ENCODE results near the gene IQCF2.

IQCF2 gene

DNA sequence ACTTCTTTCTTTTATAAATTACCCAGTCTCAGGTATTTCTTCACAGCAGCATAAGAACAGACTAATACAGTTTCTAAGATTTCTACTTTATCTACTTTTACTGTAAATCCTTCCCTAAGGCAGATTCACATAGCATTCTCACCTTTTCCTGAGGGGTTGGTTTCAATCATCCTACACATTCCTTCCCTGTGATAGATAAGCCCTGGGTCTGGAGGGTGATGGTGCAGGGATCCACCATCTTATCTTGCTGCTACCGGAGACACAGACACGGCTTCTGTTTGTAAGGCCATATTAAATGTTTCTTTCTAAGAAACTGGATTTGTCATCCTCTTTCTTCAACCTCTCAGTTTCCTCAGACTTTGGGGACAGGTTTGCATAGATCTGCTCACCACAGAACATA is 7.9 kb downstream of the IQCF2 start:
- TF ChIP-seq, protein P1, sequence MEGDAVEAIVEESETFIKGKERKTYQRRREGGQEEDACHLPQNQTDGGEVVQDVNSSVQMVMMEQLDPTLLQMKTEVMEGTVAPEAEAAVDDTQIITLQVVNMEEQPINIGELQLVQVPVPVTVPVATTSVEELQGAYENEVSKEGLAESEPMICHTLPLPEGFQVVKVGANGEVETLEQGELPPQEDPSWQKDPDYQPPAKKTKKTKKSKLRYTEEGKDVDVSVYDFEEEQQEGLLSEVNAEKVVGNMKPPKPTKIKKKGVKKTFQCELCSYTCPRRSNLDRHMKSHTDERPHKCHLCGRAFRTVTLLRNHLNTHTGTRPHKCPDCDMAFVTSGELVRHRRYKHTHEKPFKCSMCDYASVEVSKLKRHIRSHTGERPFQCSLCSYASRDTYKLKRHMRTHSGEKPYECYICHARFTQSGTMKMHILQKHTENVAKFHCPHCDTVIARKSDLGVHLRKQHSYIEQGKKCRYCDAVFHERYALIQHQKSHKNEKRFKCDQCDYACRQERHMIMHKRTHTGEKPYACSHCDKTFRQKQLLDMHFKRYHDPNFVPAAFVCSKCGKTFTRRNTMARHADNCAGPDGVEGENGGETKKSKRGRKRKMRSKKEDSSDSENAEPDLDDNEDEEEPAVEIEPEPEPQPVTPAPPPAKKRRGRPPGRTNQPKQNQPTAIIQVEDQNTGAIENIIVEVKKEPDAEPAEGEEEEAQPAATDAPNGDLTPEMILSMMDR (IDR thresholded peaks at IDR 0.05; ENCODE audit: extremely low read depth, missing control alignments): no peak
- no peak for DNase-seq (ENCODE audit: low spot score)

DNA sequence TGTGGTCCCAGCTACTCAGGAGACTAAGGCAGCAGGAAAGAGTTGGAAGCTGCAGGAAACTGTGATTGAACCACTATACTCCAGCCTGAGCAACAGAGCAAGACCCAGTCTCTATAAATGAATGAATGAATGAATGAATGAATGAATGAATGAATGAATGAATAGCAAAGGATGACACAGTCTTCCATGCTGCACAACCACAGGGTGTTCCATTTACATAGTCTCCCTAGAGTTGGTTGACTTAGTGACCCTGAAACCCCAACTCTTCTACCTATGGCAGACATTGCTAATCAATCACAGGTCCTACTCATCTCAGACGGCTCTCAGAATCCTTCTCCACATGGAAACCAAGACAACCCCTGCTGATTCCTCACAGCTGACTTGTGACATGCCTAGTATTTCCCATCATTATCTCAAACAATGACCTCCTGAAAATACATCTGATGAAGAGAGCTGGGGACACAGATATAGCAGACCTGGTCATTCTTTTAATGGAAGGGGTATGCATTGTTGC is 11.9 kb downstream of the IQCF2 start:
- TF ChIP-seq, protein P1 (IDR thresholded peaks at IDR 0.05; ENCODE audit: extremely low read depth, missing control alignments): no peak

DNA sequence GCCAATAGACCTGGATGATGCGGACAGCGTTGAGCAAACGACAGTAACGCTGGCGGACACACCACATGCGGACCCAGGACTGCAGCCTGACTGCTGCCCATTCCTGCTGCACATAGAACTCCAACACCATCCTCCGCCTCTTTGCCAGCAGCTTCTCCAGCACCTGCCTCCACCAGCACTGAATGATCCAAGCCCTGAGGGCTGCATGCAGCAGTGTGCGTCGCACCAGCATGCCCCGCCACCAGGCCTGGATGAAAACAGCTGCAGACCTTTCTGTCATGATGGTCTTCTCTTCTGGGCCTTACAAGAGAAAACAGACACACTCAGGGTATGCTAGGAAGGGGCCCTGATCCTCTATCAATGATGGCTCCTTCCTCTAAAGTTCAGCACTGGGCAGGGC is 12.5 kb downstream of the IQCF2 start:
- TF ChIP-seq, protein P1 (IDR thresholded peaks at IDR 0.05; ENCODE audit: extremely low read depth, missing control alignments): no peak

More for the DNA sequence above, 11.9 kb downstream of the IQCF2 start:
- DNase-seq (ENCODE audit: low spot score): no peak

DNA sequence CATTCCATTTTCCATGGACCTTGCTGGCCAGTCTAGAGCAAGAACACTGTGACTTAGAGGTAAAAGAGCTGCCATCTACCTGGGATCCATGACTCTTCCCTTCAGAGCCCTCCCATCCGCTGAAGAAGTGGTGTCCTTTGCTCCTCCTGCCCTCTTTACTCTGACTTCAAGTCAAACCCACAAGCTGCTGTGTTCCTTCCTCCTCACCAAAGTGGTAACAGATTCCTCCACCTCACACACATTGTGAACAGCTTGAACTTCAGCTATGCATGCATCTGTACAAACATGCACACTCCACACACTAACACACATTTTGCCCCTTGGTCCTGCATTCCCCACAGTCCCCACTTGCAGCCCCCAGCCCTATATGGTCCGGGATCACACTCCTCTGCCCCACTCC is 13.0 kb downstream of the IQCF2 start:
- TF ChIP-seq, protein P1 (IDR thresholded peaks at IDR 0.05; ENCODE audit: extremely low read depth, missing control alignments): no peak
- no peak for DNase-seq (ENCODE audit: low spot score)

More for the DNA sequence above, 12.5 kb downstream of the IQCF2 start:
- no peak for DNase-seq (ENCODE audit: low spot score)

DNA sequence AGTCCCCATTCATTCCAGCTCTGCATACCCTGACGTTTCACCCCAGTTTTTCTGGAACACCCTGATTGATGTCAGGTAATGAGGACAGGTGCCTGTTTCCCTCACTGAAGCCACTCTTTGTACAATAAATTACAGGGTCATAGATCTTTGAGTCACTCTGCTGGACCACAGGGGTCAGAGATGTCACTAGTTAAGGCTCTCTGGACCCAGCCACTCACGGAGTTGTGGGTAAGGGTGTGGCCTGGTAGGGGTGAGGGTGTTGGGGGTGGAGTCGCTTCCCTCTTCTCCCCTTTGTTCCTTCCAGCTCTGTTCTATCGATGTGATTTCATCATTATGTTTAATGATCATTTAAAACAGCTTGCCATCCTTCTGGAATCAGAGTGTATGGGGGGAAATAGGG is 13.5 kb downstream of the IQCF2 start:
- TF ChIP-seq, protein P1 (IDR thresholded peaks at IDR 0.05; ENCODE audit: extremely low read depth, missing control alignments): no peak
- DNase-seq (ENCODE audit: low spot score): no peak

DNA sequence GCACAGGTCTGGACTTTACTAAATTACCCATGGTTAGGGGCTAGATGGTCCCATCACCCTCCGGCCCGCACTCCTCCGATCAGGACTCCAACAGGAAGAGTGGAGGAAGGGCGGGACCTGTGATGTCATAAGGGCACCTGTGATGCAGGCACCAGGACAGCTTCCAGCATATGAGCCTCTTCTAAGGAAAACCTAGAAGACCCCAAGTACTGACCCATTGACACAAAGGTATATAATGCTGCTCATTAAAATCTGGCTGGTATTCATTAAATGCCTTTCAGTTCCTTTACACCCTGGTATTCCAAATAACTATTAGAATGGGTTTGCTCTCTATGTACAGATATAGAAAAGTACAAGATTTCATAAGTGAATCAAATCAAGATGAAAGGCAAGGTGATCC is 14.1 kb downstream of the IQCF2 start, which contains the start of gene IQCF5:
Gene IQCF5, minus strand, starts transcription at position 101 of the 400 bp plus-strand sequence. Its CDS starts 70 bp downstream, at position 31.
- TF ChIP-seq, protein P1 (IDR thresholded peaks at IDR 0.05; ENCODE audit: extremely low read depth, missing control alignments): no peak

DNA sequence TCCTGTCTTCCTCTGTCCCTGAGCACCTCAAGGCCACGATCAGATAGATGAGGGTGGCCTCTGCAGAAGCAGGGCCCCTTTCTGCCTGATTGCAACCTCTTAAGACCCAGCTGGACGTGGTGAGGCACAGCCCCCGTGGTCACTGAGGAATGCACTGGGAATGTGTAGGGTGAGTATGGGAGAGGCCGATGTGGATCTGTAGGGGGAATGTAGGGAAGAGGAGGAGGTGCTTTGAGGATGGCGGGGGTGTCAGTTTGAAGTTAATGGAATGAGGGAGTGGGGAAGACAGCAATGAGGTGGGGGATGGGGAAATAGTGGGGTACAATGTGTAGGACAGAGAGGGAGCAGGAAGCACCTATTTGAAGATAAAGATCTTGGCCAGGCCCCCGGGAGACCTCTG is 14.8 kb downstream of the IQCF2 start:
- no peak for DNase-seq (ENCODE audit: low spot score)
- TF ChIP-seq, protein P1 (IDR thresholded peaks at IDR 0.05; ENCODE audit: extremely low read depth, missing control alignments): no peak

More for the DNA sequence above, 14.1 kb downstream of the IQCF2 start, which contains the start of gene IQCF5:
- no peak for DNase-seq (ENCODE audit: low spot score)

All from GM20000 (cell line).